Peyer's patch (tissue), 4 donors: ENCODE results near the gene PRAC1. TPM values are rescaled to one million over a fixed set of nuclear protein-coding genes. Genes with fewer than 3 reads are reported as not detected.

ENCODE experiments used
- DNase-seq, 3 donors: peaks; one replicate each; pipeline ENCODE4 v3.0.0-alpha.2; 2017 to 2019
- H3K27ac ChIP-seq, 4 donors: fragments of 200-600 bp; sonication (generic); one replicate each; pipeline ENCODE4 v1.5.1; 2016 to 2019
- H3K27me3 ChIP-seq, 2 donors: fragments of 200-600 bp; sonication (generic); one replicate each; pipeline ENCODE4 v1.5.1; 2019
- H3K36me3 ChIP-seq, 3 donors: fragments of 200-600 bp; sonication (generic); one replicate each; pipeline ENCODE4 v1.5.1; 2016 to 2019
- H3K4me1 ChIP-seq, 4 donors: fragments of 200-600 bp; sonication (generic); one replicate each; pipeline ENCODE4 v1.5.1; 2016 to 2019
- H3K4me3 ChIP-seq, 4 donors: fragments of 200-600 bp; sonication (generic); 1 replicate in 3 of 4; 2 replicates in 1 of 4; pipeline ENCODE4 v1.5.1; 2016 to 2019; ENCODE audit warnings: mild to moderate bottlenecking in 1 of 4
- H3K9me3 ChIP-seq, 4 donors: fragments of 200-600 bp; sonication (generic); one replicate each; pipeline ENCODE4 v1.5.1; 2016 to 2019; ENCODE audit warnings: mild to moderate bottlenecking in 1 of 4
- CTCF ChIP-seq, 6 experiments: fragments of 450-650 bp in 4 of 6; fragments of 200-600 bp in 2 of 6; sonication (generic) in 1 of 6; IDR thresholded peaks; one replicate each; pipeline ENCODE4 v1.5.1; 2017 to 2019; ENCODE audit warnings: antibody characterized with exemption in 6 of 6, mild to moderate bottlenecking in 3 of 6, moderate library complexity in 1 of 6
- POLR2A ChIP-seq, 2 donors: fragments of 450-650 bp; IDR thresholded peaks; one replicate each; pipeline ENCODE4 v1.5.1; 2017; ENCODE audit warnings: antibody characterized with exemption in 2 of 2, mild to moderate bottlenecking in 2 of 2, moderate library complexity in 2 of 2
- total RNA-seq, 4 donors: library from RNA; depleted of rRNA; stranded (reverse); fragments of >200 nt; gene quantifications; one replicate each; pipeline ENCODE4 v1.1.0, GENCODE V29; 2016

The PRAC1 gene
- total RNA-seq, 4 donors from 2014 or later: not detected

DNA sequence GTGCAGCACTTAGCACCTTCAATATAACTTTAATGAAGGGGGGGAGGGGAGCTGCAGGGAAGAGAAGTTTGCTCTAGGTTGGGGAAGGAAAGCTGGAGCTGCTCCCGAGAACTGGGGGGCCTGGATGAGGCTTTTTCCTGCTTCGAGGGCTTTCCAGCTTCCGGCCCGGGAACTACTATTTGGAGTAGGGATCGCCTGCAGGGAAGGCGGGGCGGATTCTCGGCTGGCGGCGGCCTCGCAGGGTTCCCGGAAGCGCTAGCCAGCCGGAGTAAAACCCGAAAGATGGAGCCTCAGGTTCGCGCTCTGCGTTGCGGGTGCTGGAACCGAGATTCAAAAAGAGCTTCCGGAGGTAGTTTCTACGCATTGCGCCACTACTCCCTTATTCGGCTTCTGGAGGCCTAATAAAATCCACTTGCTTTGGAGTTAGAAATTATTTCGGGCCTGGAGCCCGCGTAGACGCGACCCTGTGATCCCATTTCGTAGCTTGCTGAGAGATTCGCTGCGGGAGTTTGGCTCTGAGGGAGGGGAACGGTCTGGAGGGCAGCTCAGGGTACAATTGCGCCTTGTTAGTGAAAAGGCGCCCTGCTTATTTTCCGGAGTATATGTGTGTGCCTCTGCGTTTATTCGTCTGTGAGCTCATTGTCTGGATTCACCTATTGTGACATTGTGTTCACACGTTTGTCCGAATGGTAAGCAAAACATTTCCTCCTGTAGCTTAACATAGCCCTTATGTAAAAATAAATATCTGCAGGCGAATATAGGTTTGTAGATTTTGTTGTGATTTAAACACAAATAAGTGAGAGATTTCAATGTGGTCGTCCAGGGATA, 1.3 kb upstream of the PRAC1 start:
- peak overlapping the region in 3 of 4 donors; percentile 6 to 36 (median 28) for H3K4me3 ChIP-seq
- no peak overlapping the region for H3K27ac ChIP-seq
- H3K9me3 ChIP-seq: peaks cover 0 to 4% (median 0%) of the 10 kb centered on the region in 4 donors
- H3K4me1 ChIP-seq: peaks cover 0 to 45% (median 14%) of the 10 kb centered on the region in 4 donors
- peaks cover 0 to 94% of the 10 kb centered on the region in 2 donors for H3K27me3 ChIP-seq
- DNase-seq: peak in 1 of 3 donors; percentile 58
- H3K36me3 ChIP-seq: no peaks in the 10 kb centered on the region
- TF ChIP-seq POLR2A (IDR thresholded peaks at IDR 0.05) (no peak), CTCF (IDR thresholded peaks at IDR 0.05) (no peak)

- Histone ChIP-seq H3K27me3 (peaks cover 0 to 94% of the 10 kb centered on the region in 2 donors), H3K9me3 (peaks cover 0 to 9% (median 0%) of the 10 kb centered on the region in 4 donors), H3K27ac (no peak within 1 kb of the TSS), H3K4me3 (peak within 1 kb of the TSS in 3 of 4 donors; percentile 6 to 36 (median 28)), H3K4me1 (peaks cover 0 to 43% (median 11%) of the 10 kb centered on the region in 4 donors), H3K36me3 (no peaks in the 10 kb centered on the region)
- DNase-seq: no peak
- TF ChIP-seq CTCF (IDR thresholded peaks at IDR 0.05) (no peak), POLR2A (IDR thresholded peaks at IDR 0.05) (no peak)
These were observed 651 bp upstream of the PRAC1 start, which contains the start of gene PRAC2 for GRCh38 chr17:48722915-48723422. PRAC2 (plus strand) TSS chr17:48723185; CDS start chr17:48724411, 1,226 bp downstream.

DNA sequence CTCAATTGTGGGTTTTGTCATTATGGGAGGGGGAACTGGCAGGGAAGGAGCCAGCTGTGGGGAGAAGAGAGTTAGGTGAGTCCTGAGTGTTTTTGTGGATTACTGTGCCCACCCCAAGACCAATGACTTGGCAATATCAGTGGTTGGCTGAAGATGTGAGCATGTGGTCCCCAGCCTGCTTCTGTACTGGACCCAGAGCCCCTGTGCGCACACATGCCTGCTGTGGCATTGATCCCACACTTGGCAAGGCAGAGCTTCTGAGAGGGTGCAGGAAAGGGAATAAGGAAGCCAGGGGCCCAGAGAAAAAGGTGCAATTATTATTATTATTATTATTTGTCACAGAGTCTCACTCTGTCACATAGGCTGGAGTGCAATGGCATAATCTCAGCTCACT, 1.3 kb downstream of the PRAC1 start:
- no peaks in the 10 kb centered on the region for H3K36me3 ChIP-seq
- no peak for TF ChIP-seq POLR2A (IDR thresholded peaks at IDR 0.05)
- no peak for TF ChIP-seq CTCF (IDR thresholded peaks at IDR 0.05)
- H3K9me3 ChIP-seq: peaks cover 0 to 9% (median 0%) of the 10 kb centered on the region in 4 donors
- peaks cover 0 to 90% of the 10 kb centered on the region in 2 donors for H3K27me3 ChIP-seq
- no peak for DNase-seq
- no peak overlapping the region for H3K27ac ChIP-seq
- peaks cover 0 to 41% (median 11%) of the 10 kb centered on the region in 4 donors for H3K4me1 ChIP-seq
- no peak overlapping the region for H3K4me3 ChIP-seq

- H3K9me3 ChIP-seq: peaks cover 0 to 9% (median 0%) of the 10 kb centered on the region in 4 donors
- TF ChIP-seq POLR2A (IDR thresholded peaks at IDR 0.05) (no peak), CTCF (IDR thresholded peaks at IDR 0.05) (no peak)
- DNase-seq: no peak
- H3K27me3 ChIP-seq: peaks cover 0 to 87% of the 10 kb centered on the region in 2 donors
- no peaks in the 10 kb centered on the region for H3K36me3 ChIP-seq
- peaks cover 0 to 39% (median 11%) of the 10 kb centered on the region in 4 donors for H3K4me1 ChIP-seq
- no peak overlapping the region for H3K4me3 ChIP-seq
- no peak overlapping the region for H3K27ac ChIP-seq
These were observed 1.9 kb downstream of the PRAC1 start for GRCh38 chr17:48720266-48721008.

DNA sequence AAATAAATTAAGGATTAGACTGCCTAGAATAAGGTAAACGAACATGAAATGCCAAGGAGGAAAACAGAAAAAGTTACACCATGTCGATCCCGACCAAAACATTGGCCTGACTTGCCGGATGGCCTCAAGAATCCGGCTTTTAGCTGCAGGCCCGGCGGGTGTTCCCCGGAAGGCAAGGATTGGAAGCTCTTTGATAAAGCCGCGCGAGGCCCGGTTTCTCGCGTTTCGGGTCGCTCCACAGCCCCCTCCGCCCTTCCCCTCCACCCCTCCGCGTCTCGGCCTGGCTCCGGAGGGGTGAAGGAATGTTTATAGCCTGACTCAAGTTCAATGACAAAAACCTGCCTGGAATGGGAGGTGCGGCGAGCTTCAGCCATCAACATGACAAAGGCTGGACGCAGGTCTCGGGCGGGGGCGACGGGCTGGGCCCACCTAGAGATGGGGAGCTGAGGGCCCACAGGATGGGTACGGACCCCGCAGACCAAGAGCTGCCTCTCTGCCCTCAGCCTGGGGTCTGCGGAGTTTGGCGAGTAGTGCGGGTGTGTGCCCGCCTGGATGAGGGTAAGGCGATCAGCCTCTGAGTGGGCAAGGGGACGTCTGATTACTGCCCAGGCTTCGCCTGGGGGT, 2.6 kb downstream of the PRAC1 start:
- H3K4me3 ChIP-seq: no peak overlapping the region
- H3K27me3 ChIP-seq: peaks cover 0 to 80% of the 10 kb centered on the region in 2 donors
- peaks cover 0 to 32% (median 11%) of the 10 kb centered on the region in 4 donors for H3K4me1 ChIP-seq
- DNase-seq: peak in 1 of 3 donors; percentile 51
- H3K27ac ChIP-seq: no peak overlapping the region
- TF ChIP-seq CTCF (IDR thresholded peaks at IDR 0.05) (no peak), POLR2A (IDR thresholded peaks at IDR 0.05) (no peak)
- no peaks in the 10 kb centered on the region for H3K36me3 ChIP-seq
- H3K9me3 ChIP-seq: peaks cover 0 to 9% (median 0%) of the 10 kb centered on the region in 4 donors
